GM12892 (cell line): Measurements from ENCODE around the gene TRIM52.

Experiments used
- POLR2A ChIP-seq: IDR thresholded peaks from 2 replicates; pipeline ENCODE4 v1.6.1; 2011; ENCODE audit warnings: low read depth, low read length, control low read depth
- POLR2AphosphoS5 ChIP-seq: IDR thresholded peaks from 2 replicates; pipeline ENCODE4 v1.6.1; 2011; ENCODE audit warnings: low read depth, low read length, control low read depth
- TAF1 ChIP-seq: IDR thresholded peaks from 2 replicates; pipeline ENCODE4 v1.6.1; 2011; ENCODE audit warnings: low read depth, mild to moderate bottlenecking, control low read depth, low read length, borderline replicate concordance

DNA sequence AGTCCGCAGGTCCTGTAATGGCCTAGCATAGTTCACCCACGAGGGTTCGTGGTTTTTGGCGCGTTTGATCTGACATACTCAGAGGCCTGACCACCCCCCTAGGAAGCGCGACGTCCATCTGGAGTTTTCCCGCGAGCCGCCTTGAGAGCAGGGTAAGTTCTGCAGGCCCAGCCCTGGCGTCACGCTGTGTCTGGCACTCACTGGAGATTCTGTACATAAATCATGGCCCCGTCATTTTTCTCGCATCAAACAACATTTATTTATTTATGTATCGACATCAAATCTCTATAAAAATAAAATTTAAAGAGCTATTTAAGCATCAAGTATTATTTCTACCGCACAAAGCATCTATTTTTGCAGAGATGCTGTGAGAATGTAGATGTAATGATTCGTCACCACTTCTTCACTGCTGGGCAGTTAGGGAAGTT lies 38.3 kb downstream of the TRIM52 start:
- TF ChIP-seq POLR2AphosphoS5 (no peak), POLR2A (no peak), TAF1 (no peak)
